Measurements from ENCODE around the gene CADPS.

CADPS gene

GRCh38 chr3:62523672-62524071 is 351.5 kb downstream of the CADPS start:
- no peak for DNase-seq (ENCODE audit: low spot score)
- FAIRE-seq = no peak

GRCh38 chr3:62521464-62522105 is 353.6 kb downstream of the CADPS start:
- DNase-seq (ENCODE audit: low spot score) (no peak), FAIRE-seq (no peak)

- no peak for DNase-seq (ENCODE audit: low spot score)
- FAIRE-seq = no peak
Observed at GRCh38 chr3:62503516-62503915, 371.7 kb downstream of the CADPS start.

- no peak for DNase-seq (ENCODE audit: low spot score)
- no peak for FAIRE-seq
Observed at GRCh38 chr3:62502315-62503300, 372.6 kb downstream of the CADPS start.

GRCh38 chr3:62501289-62501668 is 373.9 kb downstream of the CADPS start:
- no peak for FAIRE-seq

GRCh38 chr3:62500556-62501288 is 374.5 kb downstream of the CADPS start:
- FAIRE-seq = no peak

More at GRCh38 chr3:62501289-62501668, 373.9 kb downstream of the CADPS start:
- DNase-seq (ENCODE audit: low spot score) = no peak

GRCh38 chr3:62497156-62497555 is 378.1 kb downstream of the CADPS start:
- FAIRE-seq = no peak
- DNase-seq (ENCODE audit: low spot score) = no peak

More at GRCh38 chr3:62500556-62501288, 374.5 kb downstream of the CADPS start:
- no peak for DNase-seq (ENCODE audit: low spot score)

GRCh38 chr3:62496503-62496902 is 378.7 kb downstream of the CADPS start:
- no peak for DNase-seq (ENCODE audit: low spot score)
- FAIRE-seq = no peak

- no peak for DNase-seq (ENCODE audit: low spot score)
- no peak for FAIRE-seq
Observed at GRCh38 chr3:62493109-62493801, 382.0 kb downstream of the CADPS start.

- FAIRE-seq (no peak), DNase-seq (ENCODE audit: low spot score) (no peak)
Observed at GRCh38 chr3:62482961-62483360, 392.3 kb downstream of the CADPS start.

GRCh38 chr3:62481962-62482361 is 393.3 kb downstream of the CADPS start:
- DNase-seq (ENCODE audit: low spot score) = no peak
- FAIRE-seq = no peak

- DNase-seq (ENCODE audit: low spot score) (no peak), FAIRE-seq (no peak)
Observed at GRCh38 chr3:62480056-62480455, 395.2 kb downstream of the CADPS start.

- no peak for FAIRE-seq
- no peak for DNase-seq (ENCODE audit: low spot score)
Observed at GRCh38 chr3:62479326-62479725, 395.9 kb downstream of the CADPS start.

- FAIRE-seq = no peak
Observed at GRCh38 chr3:62475306-62475705, 399.9 kb downstream of the CADPS start.

GRCh38 chr3:62467966-62468722 is 407.1 kb downstream of the CADPS start:
- FAIRE-seq (no peak), DNase-seq (ENCODE audit: low spot score) (no peak)

More at GRCh38 chr3:62475306-62475705, 399.9 kb downstream of the CADPS start:
- no peak for DNase-seq (ENCODE audit: low spot score)

- no peak for DNase-seq (ENCODE audit: low spot score)
- peak; percentile 62 for FAIRE-seq
Observed at GRCh38 chr3:62462788-62463187, 412.4 kb downstream of the CADPS start.

- no peak for FAIRE-seq
Observed at GRCh38 chr3:62462104-62462762, 413.0 kb downstream of the CADPS start.

GRCh38 chr3:62454916-62455315 is 420.3 kb downstream of the CADPS start:
- FAIRE-seq (no peak), DNase-seq (ENCODE audit: low spot score) (no peak)

More at GRCh38 chr3:62462104-62462762, 413.0 kb downstream of the CADPS start:
- no peak for DNase-seq (ENCODE audit: low spot score)

- DNase-seq (ENCODE audit: low spot score) (no peak), FAIRE-seq (no peak)
Observed at GRCh38 chr3:62453448-62453847, 421.8 kb downstream of the CADPS start.
